BLaER1 (cell line): ENCODE results near the gene NANOS3.

Source experiments
- H3K27ac ChIP-seq: shearing (Covaris generic); formaldehyde crosslinking; 2 replicates; pipeline ENCODE4 v1.8.1; 2022
- H3K27me3 ChIP-seq: shearing (Covaris generic); formaldehyde crosslinking; 2 replicates; pipeline ENCODE4 v1.8.1; 2022
- H3K36me3 ChIP-seq: shearing (Covaris generic); formaldehyde crosslinking; 2 replicates; pipeline ENCODE4 v1.8.1; 2022
- H3K4me1 ChIP-seq: shearing (Covaris generic); formaldehyde crosslinking; 2 replicates; pipeline ENCODE4 v1.8.1; 2022
- H3K4me2 ChIP-seq: shearing (Covaris generic); formaldehyde crosslinking; 2 replicates; pipeline ENCODE4 v1.8.1; 2022
- H3K4me3 ChIP-seq: shearing (Covaris generic); formaldehyde crosslinking; 2 replicates; pipeline ENCODE4 v1.8.1; 2022
- H3K9ac ChIP-seq: shearing (Covaris generic); formaldehyde crosslinking; 2 replicates; pipeline ENCODE4 v1.8.1; 2022
- H3K9me3 ChIP-seq: shearing (Covaris generic); formaldehyde crosslinking; 2 replicates; pipeline ENCODE4 v1.8.1; 2022
- H4K20me1 ChIP-seq: shearing (Covaris generic); formaldehyde crosslinking; 2 replicates; pipeline ENCODE4 v1.8.1; 2022
- Cebpa-rat ChIP-seq: shearing (Covaris generic); IDR thresholded peaks from 2 replicates; pipeline ENCODE4 v1.8.1; 2022

Gene NANOS3

GRCh38 chr19:13882419-13882795 lies 5.5 kb downstream of the NANOS3 start:
- Histone ChIP-seq H4K20me1 (no peaks in the 10 kb centered on the region), H3K36me3 (no peaks in the 10 kb centered on the region), H3K4me2 (peak overlapping the region; percentile 94), H3K27me3 (no peaks in the 10 kb centered on the region), H3K4me3 (no peak overlapping the region), H3K9ac (no peak overlapping the region), H3K9me3 (no peaks in the 10 kb centered on the region), H3K27ac (peak overlapping the region; percentile 49; the same call in 1 of the 2 replicates), H3K4me1 (peaks cover 61% of the 10 kb centered on the region)
- TF ChIP-seq Cebpa-rat, result no peak

GRCh38 chr19:13882836-13883235 lies 5.9 kb downstream of the NANOS3 start:
- no peaks in the 10 kb centered on the region for H3K9me3 ChIP-seq
- H3K27me3 ChIP-seq, result no peaks in the 10 kb centered on the region
- no peak overlapping the region for H3K4me3 ChIP-seq
- no peaks in the 10 kb centered on the region for H4K20me1 ChIP-seq
- H3K27ac ChIP-seq, result peak overlapping the region; percentile 49; the same call in 1 of the 2 replicates
- peaks cover 61% of the 10 kb centered on the region for H3K4me1 ChIP-seq
- H3K4me2 ChIP-seq, result peak overlapping the region; percentile 94
- no peaks in the 10 kb centered on the region for H3K36me3 ChIP-seq
- peak overlapping the region; percentile 34; the same call in 1 of the 2 replicates for H3K9ac ChIP-seq
- TF ChIP-seq Cebpa-rat, result no peak

- H3K36me3 ChIP-seq, result no peaks in the 10 kb centered on the region
- no peak overlapping the region for H3K9ac ChIP-seq
- H3K4me2 ChIP-seq, result peak overlapping the region; percentile 94
- peaks cover 66% of the 10 kb centered on the region for H3K4me1 ChIP-seq
- H3K9me3 ChIP-seq, result no peaks in the 10 kb centered on the region
- no peaks in the 10 kb centered on the region for H3K27me3 ChIP-seq
- no peak overlapping the region for H3K4me3 ChIP-seq
- H3K27ac ChIP-seq, result no peak overlapping the region
- no peaks in the 10 kb centered on the region for H4K20me1 ChIP-seq
- no peak for TF ChIP-seq Cebpa-rat
Measured at GRCh38 chr19:13883516-13884064, 6.7 kb downstream of the NANOS3 start.

GRCh38 chr19:13884726-13885591 lies 8.0 kb downstream of the NANOS3 start:
- H3K4me1 ChIP-seq, result peaks cover 65% of the 10 kb centered on the region
- no peak overlapping the region for H3K4me3 ChIP-seq
- H4K20me1 ChIP-seq, result no peaks in the 10 kb centered on the region
- no peak overlapping the region for H3K4me2 ChIP-seq
- H3K27ac ChIP-seq, result no peak overlapping the region
- no peaks in the 10 kb centered on the region for H3K36me3 ChIP-seq
- no peak for TF ChIP-seq Cebpa-rat
- H3K9ac ChIP-seq, result no peak overlapping the region
- no peaks in the 10 kb centered on the region for H3K9me3 ChIP-seq
- no peaks in the 10 kb centered on the region for H3K27me3 ChIP-seq

- Histone ChIP-seq H3K4me2 (no peak overlapping the region), H3K9me3 (no peaks in the 10 kb centered on the region), H3K36me3 (no peaks in the 10 kb centered on the region), H4K20me1 (no peaks in the 10 kb centered on the region), H3K27ac (no peak overlapping the region), H3K4me3 (no peak overlapping the region), H3K27me3 (no peaks in the 10 kb centered on the region), H3K4me1 (peaks cover 58% of the 10 kb centered on the region), H3K9ac (0 out of 2 replicates have a peak overlapping the region, but pooled peaks have one; percentile 9)
- TF ChIP-seq Cebpa-rat, result no peak
Measured at GRCh38 chr19:13885826-13886365, 9.0 kb downstream of the NANOS3 start.

- no peak for TF ChIP-seq Cebpa-rat
- no peaks in the 10 kb centered on the region for H3K27me3 ChIP-seq
- H3K4me3 ChIP-seq, result no peak overlapping the region
- H3K4me2 ChIP-seq, result no peak overlapping the region
- H3K9me3 ChIP-seq, result no peaks in the 10 kb centered on the region
- H4K20me1 ChIP-seq, result no peaks in the 10 kb centered on the region
- no peaks in the 10 kb centered on the region for H3K36me3 ChIP-seq
- H3K27ac ChIP-seq, result no peak overlapping the region
- no peak overlapping the region for H3K9ac ChIP-seq
- H3K4me1 ChIP-seq, result peaks cover 46% of the 10 kb centered on the region
Measured at GRCh38 chr19:13887018-13887436, 10.1 kb downstream of the NANOS3 start.

GRCh38 chr19:13887517-13887916 lies 10.6 kb downstream of the NANOS3 start:
- Histone ChIP-seq H3K4me3 (no peak overlapping the region), H3K4me1 (peaks cover 41% of the 10 kb centered on the region), H3K9me3 (no peaks in the 10 kb centered on the region), H4K20me1 (no peaks in the 10 kb centered on the region), H3K27ac (no peak overlapping the region), H3K4me2 (no peak overlapping the region), H3K9ac (no peak overlapping the region), H3K36me3 (no peaks in the 10 kb centered on the region), H3K27me3 (no peaks in the 10 kb centered on the region)
- TF ChIP-seq Cebpa-rat, result no peak

- Histone ChIP-seq H3K4me2 (peak overlapping the region; percentile 43), H3K4me3 (no peak overlapping the region), H3K9ac (no peak overlapping the region), H4K20me1 (no peaks in the 10 kb centered on the region), H3K36me3 (no peaks in the 10 kb centered on the region), H3K27ac (no peak overlapping the region), H3K4me1 (peaks cover 34% of the 10 kb centered on the region), H3K27me3 (no peaks in the 10 kb centered on the region), H3K9me3 (no peaks in the 10 kb centered on the region)
- TF ChIP-seq Cebpa-rat, result no peak
Measured at GRCh38 chr19:13888281-13888680, 11.3 kb downstream of the NANOS3 start.

GRCh38 chr19:13890136-13890535 lies 13.2 kb downstream of the NANOS3 start:
- no peak overlapping the region for H3K9ac ChIP-seq
- H3K27ac ChIP-seq, result no peak overlapping the region
- TF ChIP-seq Cebpa-rat, result no peak
- H3K9me3 ChIP-seq, result no peaks in the 10 kb centered on the region
- peaks cover 19% of the 10 kb centered on the region for H3K4me1 ChIP-seq
- no peaks in the 10 kb centered on the region for H4K20me1 ChIP-seq
- no peaks in the 10 kb centered on the region for H3K36me3 ChIP-seq
- H3K4me3 ChIP-seq, result no peak overlapping the region
- no peak overlapping the region for H3K4me2 ChIP-seq
- no peaks in the 10 kb centered on the region for H3K27me3 ChIP-seq

GRCh38 chr19:13892870-13893269 lies 15.9 kb downstream of the NANOS3 start:
- no peaks in the 10 kb centered on the region for H3K9me3 ChIP-seq
- no peak overlapping the region for H3K27ac ChIP-seq
- no peak overlapping the region for H3K4me3 ChIP-seq
- no peak overlapping the region for H3K4me2 ChIP-seq
- TF ChIP-seq Cebpa-rat, result no peak
- H3K4me1 ChIP-seq, result peaks cover 11% of the 10 kb centered on the region
- no peaks in the 10 kb centered on the region for H3K27me3 ChIP-seq
- no peaks in the 10 kb centered on the region for H3K36me3 ChIP-seq
- H3K9ac ChIP-seq, result no peak overlapping the region
- H4K20me1 ChIP-seq, result no peaks in the 10 kb centered on the region
